ENCODE data around the gene TOB1.

GRCh38 chr17:50868140-50868438 lies 1.9 kb upstream of the TOB1 start:
- TF ChIP-seq CTCF (IDR thresholded peaks at IDR 0.05; ENCODE audit: borderline replicate concordance, extremely low read depth, low read length, poor library complexity, severe bottlenecking) (no peak), EZH2 (IDR thresholded peaks at IDR 0.05; ENCODE audit: borderline replicate concordance, low read depth, low read length, severe bottlenecking) (no peak)
